H1 (cell line): Measurements from ENCODE around the gene ZNF576. TPM values are rescaled to one million over a fixed set of nuclear protein-coding genes. Genes with fewer than 3 reads are reported as not detected.

ENCODE experiments used
- BRCA1 ChIP-seq: IDR thresholded peaks from 2 replicates; pipeline ENCODE4 v1.6.1; 2012; ENCODE audit warnings: low read depth, low read length, improper control_type of control experiment
- CBX8 ChIP-seq: fragments of 300-800, 300-1000 bp; sonication (generic); IDR thresholded peaks from 2 replicates; pipeline ENCODE4 v1.7.1; 2016; ENCODE audit warnings: low read depth, low read length, borderline replicate concordance
- CEBPB ChIP-seq: IDR thresholded peaks from 2 replicates; pipeline ENCODE4 v1.6.1; 2012; ENCODE audit warnings: low read depth, low read length
- CHD2 ChIP-seq: IDR thresholded peaks from 2 replicates; pipeline ENCODE4 v1.6.1; 2012; ENCODE audit warnings: low read length, improper control_type of control experiment
- CTBP2 ChIP-seq: IDR thresholded peaks from 2 replicates; pipeline ENCODE4 v1.7.0; 2011; ENCODE audit warnings: borderline replicate concordance, mild to moderate bottlenecking, moderate library complexity, mixed read lengths, low read length; ENCODE audit not compliant: insufficient read depth, insufficient read length
- EP300 ChIP-seq, 2 experiments: IDR thresholded peaks; 1 replicate in 1 of 2; 2 replicates in 1 of 2; pipeline ENCODE4 v1.6.1; 2011 to 2012; ENCODE audit warnings: low read depth in 2 of 2, low read length in 2 of 2, mild to moderate bottlenecking in 2 of 2, borderline replicate concordance in 1 of 2, inconsistent platforms in 1 of 2, moderate library complexity in 1 of 2
- KDM4A ChIP-seq: IDR thresholded peaks from one replicate; pipeline ENCODE4 v1.7.1; 2012; ENCODE audit warnings: low read depth, mild to moderate bottlenecking, moderate library complexity, low read length, inconsistent platforms; ENCODE audit not compliant: severe bottlenecking
- NRF1 ChIP-seq: IDR thresholded peaks from 2 replicates; pipeline ENCODE4 v1.6.1; 2011; ENCODE audit warnings: mild to moderate bottlenecking, low read depth, low read length, improper control_type of control experiment
- PHF8 ChIP-seq: fragments of 200-600 bp; sonication (generic); conservative IDR thresholded peaks from 2 replicates; pipeline ENCODE4 v1.7.1; 2012; ENCODE audit warnings: low read depth, mild to moderate bottlenecking, inconsistent platforms, low read length, moderate library complexity
- POLR2AphosphoS5 ChIP-seq: IDR thresholded peaks from 2 replicates; pipeline ENCODE4 v1.6.1; 2011; ENCODE audit warnings: low read depth, low read length
- RAD21 ChIP-seq, 2 experiments: IDR thresholded peaks in 1 of 2; conservative IDR thresholded peaks in 1 of 2; 2 replicates each; pipeline ENCODE4 v1.6.1; 2011; ENCODE audit warnings: low read depth in 2 of 2, low read length in 2 of 2, improper control_type of control experiment in 1 of 2, inconsistent platforms in 1 of 2, mild to moderate bottlenecking in 1 of 2, moderate library complexity in 1 of 2
- SP1 ChIP-seq: IDR thresholded peaks from 2 replicates; pipeline ENCODE4 v1.6.1; 2011; ENCODE audit warnings: low read depth, low read length
- SP4 ChIP-seq: IDR thresholded peaks from 2 replicates; pipeline ENCODE4 v1.6.1; 2012; ENCODE audit warnings: low read length, inconsistent platforms
- SRF ChIP-seq: IDR thresholded peaks from 2 replicates; pipeline ENCODE4 v1.6.1; 2011; ENCODE audit warnings: mild to moderate bottlenecking, low read depth, low read length, moderate library complexity
- TAF7 ChIP-seq: optimal IDR thresholded peaks from 2 replicates; pipeline ENCODE3; 2011; ENCODE audit warnings: low read depth, mild to moderate bottlenecking, inconsistent platforms, low read length, moderate library complexity, borderline replicate concordance
- polyA plus RNA-seq, 7 experiments: library from polyadenylated mRNA; depleted of rRNA in 3 of 7; stranded (reverse) in 5 of 7; unstranded in 2 of 7; fragments of >200 nt in 5 of 7; fragments of 200-250 nt in 2 of 7; gene quantifications; 1 replicate in 5 of 7; 2 replicates in 1 of 7; 4 replicates in 1 of 7; pipeline versions ENCODE4 v1.2.1 to v1.2.3, GENCODE V29; 2011 to 2013; ENCODE audit warnings: missing spikeins in 2 of 7, mixed read lengths in 2 of 7
- total RNA-seq: library from RNA; stranded (reverse); fragmentation: NEBNext Ultra II Directional; extraction: Animal tissue kit (Norgen Biotek cat#: 25700); gene quantifications from 2 replicates; pipeline ENCODE4 v1.2.1, GENCODE V29; 2021
- TF ChIP-seq, protein P1 (sequence below): IDR thresholded peaks from 2 replicates; pipeline ENCODE4 v1.6.1; 2012; ENCODE audit warnings: inconsistent platforms
- TF ChIP-seq, protein P2 (sequence below), 3 experiments: IDR thresholded peaks; 1 replicate in 2 of 3; 2 replicates in 1 of 3; pipeline versions ENCODE4 v1.5.1 to v1.6.1; 2011; ENCODE audit warnings: low read length in 3 of 3, mild to moderate bottlenecking in 3 of 3, inconsistent platforms in 2 of 3, low read depth in 1 of 3, moderate library complexity in 1 of 3; ENCODE audit not compliant: insufficient read depth in 1 of 3; ENCODE audit errors: control extremely low read depth in 1 of 3

The ZNF576 gene
- total and polyA plus RNA-seq, 2 of the 8 experiments (the other 6 are each of a cell fraction or from before 2014, with no cell fraction given), result 13.6 to 32.4 TPM

DNA sequence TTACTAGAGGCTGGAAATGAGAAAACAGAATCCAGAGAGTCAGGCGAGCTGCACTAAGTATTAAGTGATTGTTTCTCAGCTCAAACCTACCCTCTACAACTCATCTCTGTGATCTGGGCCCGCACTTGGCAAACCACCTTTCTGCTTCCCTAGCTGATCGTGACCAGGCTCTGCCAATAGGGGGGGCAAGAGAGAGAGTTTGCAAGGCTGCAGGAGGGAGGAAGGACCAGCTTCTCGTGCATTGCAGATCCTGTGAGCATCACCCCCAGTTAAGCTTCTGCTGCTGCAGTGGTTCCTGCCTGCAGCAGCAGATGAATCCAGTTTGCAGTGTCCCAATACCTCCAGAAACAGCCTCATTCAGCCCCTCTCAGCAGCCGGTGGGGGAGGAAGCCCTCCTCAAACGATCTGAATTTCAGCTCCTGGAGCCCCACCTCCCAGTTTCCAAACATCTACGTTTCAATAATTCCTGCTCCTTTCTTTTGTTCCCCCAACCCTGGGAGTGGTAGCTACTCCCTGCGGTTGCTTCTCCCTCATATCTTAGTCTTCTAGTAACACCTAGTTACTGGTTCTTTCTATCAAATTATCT is 41.1 kb upstream of the ZNF576 start (continued):
- TF ChIP-seq SP1 (no peak), RAD21 (IDR thresholded peaks at IDR 0.05 in 1 of 2, conservative IDR thresholded peaks at IDR 0.05 in 1 of 2; ENCODE audit: low read depth in 2 of 2, low read length in 2 of 2) (peak; percentile 68 to 81), CHD2 (no peak), CEBPB (no peak), NRF1 (no peak), SRF (0 out of 2 replicates have a peak, but pooled peaks have one; percentile 11), CTBP2 (no peak), SP4 (no peak), POLR2AphosphoS5 (no peak), EP300 (IDR thresholded peaks at IDR 0.05; ENCODE audit: borderline replicate concordance in 1 of 2, low read depth in 2 of 2, low read length in 2 of 2) (no peak), KDM4A (no peak), PHF8 (no peak), CBX8 (no peak), TAF7 (no peak), BRCA1 (no peak)
- TF ChIP-seq, protein P1, sequence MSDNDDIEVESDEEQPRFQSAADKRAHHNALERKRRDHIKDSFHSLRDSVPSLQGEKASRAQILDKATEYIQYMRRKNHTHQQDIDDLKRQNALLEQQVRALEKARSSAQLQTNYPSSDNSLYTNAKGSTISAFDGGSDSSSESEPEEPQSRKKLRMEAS, result no peak
- TF ChIP-seq, protein P2, sequence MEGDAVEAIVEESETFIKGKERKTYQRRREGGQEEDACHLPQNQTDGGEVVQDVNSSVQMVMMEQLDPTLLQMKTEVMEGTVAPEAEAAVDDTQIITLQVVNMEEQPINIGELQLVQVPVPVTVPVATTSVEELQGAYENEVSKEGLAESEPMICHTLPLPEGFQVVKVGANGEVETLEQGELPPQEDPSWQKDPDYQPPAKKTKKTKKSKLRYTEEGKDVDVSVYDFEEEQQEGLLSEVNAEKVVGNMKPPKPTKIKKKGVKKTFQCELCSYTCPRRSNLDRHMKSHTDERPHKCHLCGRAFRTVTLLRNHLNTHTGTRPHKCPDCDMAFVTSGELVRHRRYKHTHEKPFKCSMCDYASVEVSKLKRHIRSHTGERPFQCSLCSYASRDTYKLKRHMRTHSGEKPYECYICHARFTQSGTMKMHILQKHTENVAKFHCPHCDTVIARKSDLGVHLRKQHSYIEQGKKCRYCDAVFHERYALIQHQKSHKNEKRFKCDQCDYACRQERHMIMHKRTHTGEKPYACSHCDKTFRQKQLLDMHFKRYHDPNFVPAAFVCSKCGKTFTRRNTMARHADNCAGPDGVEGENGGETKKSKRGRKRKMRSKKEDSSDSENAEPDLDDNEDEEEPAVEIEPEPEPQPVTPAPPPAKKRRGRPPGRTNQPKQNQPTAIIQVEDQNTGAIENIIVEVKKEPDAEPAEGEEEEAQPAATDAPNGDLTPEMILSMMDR (IDR thresholded peaks at IDR 0.05; ENCODE audit: control extremely low read depth in 1 of 3, insufficient read depth in 1 of 3, low read depth in 1 of 3, low read length in 3 of 3), result peak; percentile 85 to 98 (median 93)
